HCT116 (cell line): Measurements from ENCODE around the gene PRDX2. TPM values are rescaled to one million over a fixed set of nuclear protein-coding genes. Genes with fewer than 3 reads are reported as not detected.

ENCODE experiments used
- CBX3 ChIP-seq: IDR thresholded peaks from 2 replicates; pipeline ENCODE4 v1.6.1; 2012; ENCODE audit warnings: low read depth
- CEBPB ChIP-seq: IDR thresholded peaks from 2 replicates; pipeline ENCODE4 v1.6.1; 2012; ENCODE audit warnings: low read depth
- EGR1 ChIP-seq: IDR thresholded peaks from 2 replicates; pipeline ENCODE4 v1.6.1; 2012; ENCODE audit warnings: low read depth
- ELF1 ChIP-seq: IDR thresholded peaks from 2 replicates; pipeline ENCODE4 v1.6.1; 2012; ENCODE audit warnings: low read depth, borderline replicate concordance
- FOSL1 ChIP-seq: IDR thresholded peaks from 2 replicates; pipeline ENCODE4 v1.6.1; 2012; ENCODE audit warnings: low read depth
- POLR2A ChIP-seq: IDR thresholded peaks from 2 replicates; pipeline ENCODE4 v1.7.0; 2011; ENCODE audit warnings: borderline replicate concordance; ENCODE audit not compliant: insufficient read depth, insufficient read length; ENCODE audit errors: extremely low read depth
- POLR2AphosphoS5 ChIP-seq: IDR thresholded peaks from 2 replicates; pipeline ENCODE4 v1.6.1; 2011; ENCODE audit warnings: mild to moderate bottlenecking, low read depth, low read length, moderate library complexity
- RAD21 ChIP-seq: IDR thresholded peaks from 2 replicates; pipeline ENCODE4 v1.6.1; 2012; ENCODE audit warnings: low read depth, mild to moderate bottlenecking
- SP1 ChIP-seq: IDR thresholded peaks from 2 replicates; pipeline ENCODE4 v1.6.1; 2012; ENCODE audit warnings: low read depth
- SRF ChIP-seq: IDR thresholded peaks from 2 replicates; pipeline ENCODE4 v1.6.1; 2012; ENCODE audit warnings: low read depth
- TCF7L2 ChIP-seq: IDR thresholded peaks from 2 replicates; pipeline ENCODE4 v1.7.0; 2011; ENCODE audit warnings: borderline replicate concordance, inconsistent platforms; ENCODE audit not compliant: insufficient read depth, insufficient read length; ENCODE audit errors: extremely low read depth
- YY1 ChIP-seq: IDR thresholded peaks from 2 replicates; pipeline ENCODE4 v1.6.1; 2011; ENCODE audit warnings: low read length, low read depth, moderate library complexity, mild to moderate bottlenecking; ENCODE audit not compliant: insufficient replicate concordance; ENCODE audit errors: extremely low read depth
- ZFX ChIP-seq: fragments of 450-650 bp; IDR thresholded peaks from 2 replicates; pipeline ENCODE4 v1.6.1; 2017
- ZNF274 ChIP-seq: fragments of 200-500 bp; sonication (Bioruptor generic); IDR thresholded peaks from 2 replicates; pipeline ENCODE4 v1.6.1; 2014; ENCODE audit warnings: mild to moderate bottlenecking, low read depth, low read length, inconsistent platforms
- total RNA-seq: library from RNA; stranded (reverse); gene quantifications from one replicate; pipeline ENCODE4 v1.2.1, GENCODE V29; 2021; ENCODE audit not compliant: unreplicated experiment
- TF ChIP-seq, protein P1 (sequence below): IDR thresholded peaks from 2 replicates; pipeline ENCODE4 v1.6.1; 2012; ENCODE audit warnings: low read depth
- TF ChIP-seq, protein P2 (sequence below), 3 experiments: fragments of 200-600 bp in 1 of 3; sonication (generic) in 1 of 3; IDR thresholded peaks in 2 of 3; conservative IDR thresholded peaks in 1 of 3; 2 replicates each; pipeline ENCODE4 v1.5.1; 2012 to 2017; ENCODE audit warnings: low read depth in 2 of 3, low read length in 2 of 3, antibody characterized with exemption in 1 of 3, borderline replicate concordance in 1 of 3, control low read depth in 1 of 3, mild to moderate bottlenecking in 1 of 3, mixed read lengths in 1 of 3, mixed run types in 1 of 3, moderate library complexity in 1 of 3; ENCODE audit not compliant: insufficient read depth in 1 of 3
- TF ChIP-seq, protein P3 (sequence below): IDR thresholded peaks from 2 replicates; pipeline ENCODE4 v1.6.1; 2012

Gene PRDX2
- total RNA-seq, 1 experiment from 2014 or later = 387 TPM

DNA sequence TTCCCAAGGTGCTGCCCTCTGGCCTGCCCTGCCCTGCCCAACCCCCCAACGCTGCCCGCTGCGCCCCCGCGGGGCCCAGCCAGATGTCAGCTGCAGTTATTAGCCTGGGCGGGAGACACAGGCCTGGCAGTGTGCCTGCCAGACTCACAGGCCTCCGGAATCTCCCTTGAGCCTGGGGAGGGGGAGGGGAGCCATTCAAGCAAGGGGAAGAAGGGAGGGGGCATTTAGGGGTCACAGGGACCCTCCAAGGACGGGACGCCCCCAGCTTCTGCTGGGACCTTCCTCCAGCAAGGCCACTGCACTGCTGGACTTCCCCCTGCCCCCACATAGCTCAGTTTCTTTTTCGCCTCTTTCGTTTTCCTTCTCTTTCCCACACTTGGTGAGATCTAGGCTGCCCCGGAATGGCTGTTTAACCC is 12.9 kb downstream of the PRDX2 start (continued):
- TF ChIP-seq, protein P1, sequence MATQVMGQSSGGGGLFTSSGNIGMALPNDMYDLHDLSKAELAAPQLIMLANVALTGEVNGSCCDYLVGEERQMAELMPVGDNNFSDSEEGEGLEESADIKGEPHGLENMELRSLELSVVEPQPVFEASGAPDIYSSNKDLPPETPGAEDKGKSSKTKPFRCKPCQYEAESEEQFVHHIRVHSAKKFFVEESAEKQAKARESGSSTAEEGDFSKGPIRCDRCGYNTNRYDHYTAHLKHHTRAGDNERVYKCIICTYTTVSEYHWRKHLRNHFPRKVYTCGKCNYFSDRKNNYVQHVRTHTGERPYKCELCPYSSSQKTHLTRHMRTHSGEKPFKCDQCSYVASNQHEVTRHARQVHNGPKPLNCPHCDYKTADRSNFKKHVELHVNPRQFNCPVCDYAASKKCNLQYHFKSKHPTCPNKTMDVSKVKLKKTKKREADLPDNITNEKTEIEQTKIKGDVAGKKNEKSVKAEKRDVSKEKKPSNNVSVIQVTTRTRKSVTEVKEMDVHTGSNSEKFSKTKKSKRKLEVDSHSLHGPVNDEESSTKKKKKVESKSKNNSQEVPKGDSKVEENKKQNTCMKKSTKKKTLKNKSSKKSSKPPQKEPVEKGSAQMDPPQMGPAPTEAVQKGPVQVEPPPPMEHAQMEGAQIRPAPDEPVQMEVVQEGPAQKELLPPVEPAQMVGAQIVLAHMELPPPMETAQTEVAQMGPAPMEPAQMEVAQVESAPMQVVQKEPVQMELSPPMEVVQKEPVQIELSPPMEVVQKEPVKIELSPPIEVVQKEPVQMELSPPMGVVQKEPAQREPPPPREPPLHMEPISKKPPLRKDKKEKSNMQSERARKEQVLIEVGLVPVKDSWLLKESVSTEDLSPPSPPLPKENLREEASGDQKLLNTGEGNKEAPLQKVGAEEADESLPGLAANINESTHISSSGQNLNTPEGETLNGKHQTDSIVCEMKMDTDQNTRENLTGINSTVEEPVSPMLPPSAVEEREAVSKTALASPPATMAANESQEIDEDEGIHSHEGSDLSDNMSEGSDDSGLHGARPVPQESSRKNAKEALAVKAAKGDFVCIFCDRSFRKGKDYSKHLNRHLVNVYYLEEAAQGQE = no peak
- TF ChIP-seq RAD21 = no peak
- TF ChIP-seq ZNF274 = no peak
- 0 out of 2 replicates have a peak, but pooled peaks have one; percentile 14 for TF ChIP-seq ZFX
- no peak for TF ChIP-seq FOSL1
- no peak for TF ChIP-seq SP1
- peak; percentile 48 for TF ChIP-seq POLR2AphosphoS5
- no peak for TF ChIP-seq CEBPB
- TF ChIP-seq, protein P2, sequence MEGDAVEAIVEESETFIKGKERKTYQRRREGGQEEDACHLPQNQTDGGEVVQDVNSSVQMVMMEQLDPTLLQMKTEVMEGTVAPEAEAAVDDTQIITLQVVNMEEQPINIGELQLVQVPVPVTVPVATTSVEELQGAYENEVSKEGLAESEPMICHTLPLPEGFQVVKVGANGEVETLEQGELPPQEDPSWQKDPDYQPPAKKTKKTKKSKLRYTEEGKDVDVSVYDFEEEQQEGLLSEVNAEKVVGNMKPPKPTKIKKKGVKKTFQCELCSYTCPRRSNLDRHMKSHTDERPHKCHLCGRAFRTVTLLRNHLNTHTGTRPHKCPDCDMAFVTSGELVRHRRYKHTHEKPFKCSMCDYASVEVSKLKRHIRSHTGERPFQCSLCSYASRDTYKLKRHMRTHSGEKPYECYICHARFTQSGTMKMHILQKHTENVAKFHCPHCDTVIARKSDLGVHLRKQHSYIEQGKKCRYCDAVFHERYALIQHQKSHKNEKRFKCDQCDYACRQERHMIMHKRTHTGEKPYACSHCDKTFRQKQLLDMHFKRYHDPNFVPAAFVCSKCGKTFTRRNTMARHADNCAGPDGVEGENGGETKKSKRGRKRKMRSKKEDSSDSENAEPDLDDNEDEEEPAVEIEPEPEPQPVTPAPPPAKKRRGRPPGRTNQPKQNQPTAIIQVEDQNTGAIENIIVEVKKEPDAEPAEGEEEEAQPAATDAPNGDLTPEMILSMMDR (IDR thresholded peaks at IDR 0.05 in 2 of 3, conservative IDR thresholded peaks at IDR 0.05 in 1 of 3; ENCODE audit: borderline replicate concordance in 1 of 3, insufficient read depth in 1 of 3, low read depth in 2 of 3, low read length in 2 of 3) = no peak
- TF ChIP-seq TCF7L2 = peak; percentile 61
- no peak for TF ChIP-seq SRF
- TF ChIP-seq, protein P3, sequence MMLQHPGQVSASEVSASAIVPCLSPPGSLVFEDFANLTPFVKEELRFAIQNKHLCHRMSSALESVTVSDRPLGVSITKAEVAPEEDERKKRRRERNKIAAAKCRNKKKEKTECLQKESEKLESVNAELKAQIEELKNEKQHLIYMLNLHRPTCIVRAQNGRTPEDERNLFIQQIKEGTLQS = no peak
- no peak for TF ChIP-seq CBX3
- no peak for TF ChIP-seq EGR1
- no peak for TF ChIP-seq ELF1
- no peak for TF ChIP-seq POLR2A
- peak; percentile 38 for TF ChIP-seq YY1
